HG03521 (cell line): ENCODE results near the gene TEX19.
"Not testable (repeated sequence)": the region's sequence is repeated elsewhere in the genome, so short reads cannot be mapped to it uniquely, and the experiment has no call there.

ENCODE experiments used
- ATAC-seq: cut with Tn5 transposase; IDR thresholded peaks from one replicate; pipeline ENCODE4 v1.9.1; 2021; ENCODE audit warnings: mild to moderate bottlenecking, moderate library complexity; ENCODE audit not compliant: unreplicated experiment

TEX19 gene

DNA sequence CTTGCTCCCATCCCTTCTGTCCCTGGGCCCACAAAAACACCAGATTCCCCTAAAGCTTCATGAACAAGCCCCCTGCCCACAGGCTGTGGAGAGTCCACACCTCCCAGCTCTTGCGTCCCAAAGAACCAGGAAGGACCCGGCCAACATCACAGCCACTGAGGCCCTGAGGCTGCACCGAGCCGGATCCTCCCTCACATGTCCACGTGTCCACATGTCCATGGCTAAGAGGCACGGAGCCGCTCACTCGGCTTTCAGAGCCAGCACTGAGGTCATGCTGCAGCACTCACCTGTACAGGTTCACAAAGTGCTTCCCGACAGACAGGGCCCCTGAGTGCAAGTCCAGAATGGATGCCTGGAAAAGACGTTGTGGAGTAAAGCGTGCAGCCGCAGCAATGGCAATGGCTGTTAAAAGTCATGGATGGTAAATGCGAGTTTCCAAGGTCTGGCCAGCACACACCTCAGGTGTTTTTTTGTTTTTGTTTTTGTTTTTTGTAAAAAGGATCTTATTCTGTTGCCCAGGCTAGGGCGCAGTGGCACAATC, 47.2 kb downstream of the TEX19 start:
- ATAC-seq = no peak

DNA sequence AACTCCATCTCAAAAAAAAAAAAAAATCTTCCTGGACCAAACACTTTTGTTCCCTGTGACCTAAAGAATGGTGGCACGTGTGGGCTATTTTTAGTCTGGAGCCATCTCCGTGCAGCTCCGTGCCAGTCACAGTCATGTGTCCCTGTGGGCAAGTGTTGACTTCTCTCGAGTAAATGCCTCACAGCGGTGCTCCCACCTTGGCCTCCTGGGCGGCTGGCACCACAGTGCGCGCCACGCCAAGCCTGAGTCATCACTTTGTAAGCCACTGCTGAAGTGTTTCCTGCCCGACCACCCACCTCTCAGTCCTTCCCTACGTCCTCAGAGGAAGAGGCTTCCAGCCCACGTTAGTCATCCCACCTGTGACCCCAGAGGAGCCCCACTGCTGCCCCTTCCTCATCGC, 48.2 kb downstream of the TEX19 start:
- no peak for ATAC-seq

GRCh38 chr17:82408288-82408937, 49.4 kb downstream of the TEX19 start:
- no peak for ATAC-seq

- no peak for ATAC-seq
These were observed 49.9 kb downstream of the TEX19 start for GRCh38 chr17:82408938-82409318.

DNA sequence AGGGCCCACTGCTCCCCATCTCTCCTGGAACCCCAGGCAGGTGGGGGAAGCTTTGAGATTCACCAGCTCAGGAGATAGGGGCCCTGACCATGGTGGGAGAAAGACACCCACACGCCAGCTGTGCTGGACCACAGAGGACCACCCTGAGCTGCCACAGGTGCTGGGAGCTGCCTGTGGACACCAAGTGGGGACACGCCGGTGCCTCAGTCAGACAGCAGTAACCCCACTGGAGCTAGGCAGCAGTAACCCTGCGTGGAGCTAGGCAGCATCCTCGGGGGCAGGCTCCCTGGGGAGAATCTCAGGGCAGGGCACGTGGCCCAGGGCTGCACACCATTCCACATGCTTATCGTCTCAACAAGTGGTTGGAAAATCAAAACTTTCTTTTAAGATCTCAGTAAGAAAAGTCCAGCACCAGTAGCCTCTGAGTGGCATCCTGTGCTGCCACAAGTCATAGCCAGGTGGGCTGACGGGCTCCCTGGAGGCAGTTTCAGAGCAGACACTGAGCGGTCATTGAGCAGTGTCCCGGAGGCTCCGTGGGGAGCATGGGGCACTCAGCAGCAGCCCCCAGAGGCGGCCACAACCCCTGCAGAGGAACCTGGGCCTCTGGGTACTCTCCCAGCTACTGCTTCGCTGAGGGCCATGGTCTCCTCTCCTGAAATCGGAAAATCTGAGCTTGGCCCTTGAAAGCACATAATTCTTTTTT, 51.1 kb downstream of the TEX19 start:
- ATAC-seq = no peak

DNA sequence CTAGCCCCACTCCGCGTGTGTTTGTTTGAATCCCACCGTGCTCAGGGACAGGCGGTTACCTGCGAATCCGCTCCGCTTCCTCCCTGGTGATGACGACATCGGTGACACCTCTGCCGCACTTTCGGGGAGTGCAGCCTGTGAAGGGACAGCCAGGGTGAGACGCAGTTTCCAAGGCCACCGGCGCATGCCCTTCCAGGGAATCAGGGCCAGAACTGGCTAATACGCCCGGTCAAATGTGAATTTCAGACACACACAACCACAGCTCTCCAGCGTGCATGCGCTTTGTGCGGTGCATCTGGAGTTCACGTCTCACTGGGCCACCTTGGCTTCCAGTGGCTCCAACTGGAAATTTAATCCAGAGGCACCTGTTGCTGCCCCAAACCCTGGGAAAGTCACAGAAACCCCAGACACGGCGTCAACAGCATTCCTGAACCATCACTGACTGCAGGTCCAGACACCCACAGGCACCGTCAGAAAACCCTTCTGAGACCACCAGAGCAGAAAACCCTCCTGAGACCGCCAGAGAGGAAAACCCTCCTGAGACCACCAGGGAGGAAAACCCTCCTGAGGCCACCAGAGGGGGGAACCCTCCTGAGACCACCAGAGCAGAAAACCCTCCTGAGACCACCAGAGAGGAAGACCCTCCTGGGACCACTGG, 52.5 kb downstream of the TEX19 start:
- ATAC-seq = no peak

GRCh38 chr17:82412081-82412480, 53.0 kb downstream of the TEX19 start:
- ATAC-seq = not testable (repeated sequence)

DNA sequence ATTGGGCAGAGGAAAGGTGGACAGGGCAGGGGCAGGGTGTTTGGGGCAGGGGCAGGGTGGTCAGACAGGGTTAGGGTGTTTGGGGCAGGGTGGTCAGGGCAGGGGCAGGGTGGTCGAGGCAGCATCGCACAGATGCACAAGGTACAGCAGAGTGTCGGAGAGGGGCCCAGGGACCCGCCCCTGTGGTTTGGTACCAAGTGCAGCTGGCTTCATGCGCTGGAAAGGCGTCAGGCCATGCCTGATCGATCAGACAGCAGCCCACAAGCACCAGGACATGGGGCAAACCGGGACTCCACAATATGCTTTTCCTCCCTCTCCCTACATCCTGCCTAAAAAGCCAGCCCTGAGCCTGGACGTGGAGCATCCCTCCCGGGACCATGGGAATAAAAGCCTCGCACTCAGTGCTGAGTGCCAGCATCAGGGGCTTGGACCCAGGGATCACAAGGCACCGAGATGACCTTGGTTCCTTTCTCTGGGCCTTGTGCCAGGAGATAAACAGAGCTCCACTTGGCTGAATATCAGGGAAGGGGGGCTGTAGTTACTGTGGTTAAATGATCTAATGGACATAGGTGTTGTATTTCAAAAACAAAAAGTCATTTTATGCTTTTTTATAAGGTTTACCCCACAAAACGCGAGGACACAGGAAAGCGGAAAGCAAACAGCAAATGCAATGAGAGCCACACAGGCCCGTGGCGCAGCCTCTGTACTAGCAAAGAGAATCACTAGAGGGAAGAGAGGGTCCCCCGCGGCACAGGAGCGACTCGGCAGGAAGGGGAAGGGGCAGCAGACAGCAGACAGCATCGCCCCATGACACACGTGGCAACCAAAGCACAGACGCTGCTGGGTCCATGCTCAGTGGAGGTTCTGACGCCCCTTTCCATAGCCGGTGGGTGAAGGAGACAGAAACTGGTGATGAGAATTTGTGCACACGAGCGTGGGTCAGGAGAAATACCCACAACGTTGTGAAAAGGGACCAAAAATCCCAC, 53.8 kb downstream of the TEX19 start:
- no peak for ATAC-seq
